Panc1 (cell line): ENCODE results near the gene KCNMB2. TPM values are rescaled to one million over a fixed set of nuclear protein-coding genes. Genes with fewer than 3 reads are reported as not detected.

ENCODE experiments used
- ATAC-seq: fragments of 200-7000 bp; cut with Tn5 transposase; 2 replicates; pipeline ENCODE4 v1.9.1; 2020; ENCODE audit warnings: mild to moderate bottlenecking, moderate library complexity
- BruUV-seq: library from RNA; stranded (reverse); fragments of 400-500 nt; replicated peaks from 2 replicates; lab custom pipeline; 2021; lab: Mats Ljungman, UMichigan
- CTCF ChIA-PET: fragments of 300-600 bp; sonication (Branson Sonifier 250); formaldehyde crosslinking; loops from one replicate; lab custom pipeline; 2022; ENCODE audit warnings: antibody characterized with exemption; lab: Charles Lee
- POLR2A ChIA-PET: fragments of 300-600 bp; sonication (Branson Sonifier 250); formaldehyde crosslinking; loops from one replicate; lab custom pipeline; 2022; ENCODE audit warnings: antibody characterized with exemption; lab: Charles Lee
- DNase-seq: peaks from one replicate; pipeline ENCODE4 v3.0.0-alpha.2; 2010; ENCODE audit warnings: low read depth, low spot score
- H3K27ac ChIP-seq: 2 replicates; pipeline ENCODE4 v1.5.1; 2011; ENCODE audit warnings: mild to moderate bottlenecking, low read length, inconsistent platforms
- H3K27me3 ChIP-seq: fragments of 200-500 bp; sonication (Bioruptor generic); 2 replicates; pipeline ENCODE4 v1.6.0; 2014; ENCODE audit warnings: low read length, inconsistent platforms; ENCODE audit not compliant: control insufficient read depth, insufficient read depth
- H3K36me3 ChIP-seq: fragments of 200-500 bp; sonication (Bioruptor generic); 2 replicates; pipeline ENCODE4 v1.5.1; 2014; ENCODE audit warnings: inconsistent platforms, mild to moderate bottlenecking, low read length, moderate library complexity; ENCODE audit not compliant: control insufficient read depth, insufficient read depth
- H3K4me1 ChIP-seq: 2 replicates; pipeline ENCODE4 v1.5.1; 2011; ENCODE audit warnings: inconsistent platforms, mild to moderate bottlenecking, low read length, moderate library complexity; ENCODE audit not compliant: control insufficient read depth, insufficient read depth
- H3K4me3 ChIP-seq, 2 experiments: 2 replicates each; pipeline ENCODE4 v1.5.1; 2011 to 2012; ENCODE audit warnings: low read depth in 2 of 2, low read length in 2 of 2, mild to moderate bottlenecking in 2 of 2, inconsistent platforms in 1 of 2, moderate library complexity in 1 of 2
- H3K9me3 ChIP-seq: fragments of 200-500 bp; sonication (Bioruptor generic); 2 replicates; pipeline ENCODE4 v1.5.1; 2014; ENCODE audit warnings: low read depth, mild to moderate bottlenecking, inconsistent platforms, low read length, moderate library complexity; ENCODE audit not compliant: control insufficient read depth, insufficient read depth
- POLR2AphosphoS5 ChIP-seq: IDR thresholded peaks from 2 replicates; pipeline ENCODE4 v1.6.1; 2012; ENCODE audit warnings: mild to moderate bottlenecking, low read depth, low read length, moderate library complexity
- SIN3A ChIP-seq: IDR thresholded peaks from 2 replicates; pipeline ENCODE4 v1.6.1; 2012; ENCODE audit warnings: low read depth, mild to moderate bottlenecking, low read length, moderate library complexity, borderline replicate concordance; ENCODE audit not compliant: insufficient read depth
- TCF7L2 ChIP-seq: IDR thresholded peaks from 2 replicates; pipeline ENCODE4 v1.6.1; 2011; ENCODE audit warnings: mild to moderate bottlenecking, low read depth, low read length, inconsistent platforms
- in situ Hi-C: cut with HindIII; loops from 2 replicates; pipeline ENCODE4 v1.10.0; 2016; ENCODE audit warnings: low sequenced_read_pairs, low pct_unique_long_range_greater_than_20kb
- intact Hi-C: fragments of 100-400 bp; cut with micrococcal nuclease; formaldehyde crosslinking; loops from one replicate; pipeline ENCODE4 v1.10.0; 2022; ENCODE audit not compliant: unreplicated experiment
- total RNA-seq: library from RNA; stranded (reverse); gene quantifications from one replicate; pipeline ENCODE4 v1.2.1, GENCODE V29; 2021; ENCODE audit not compliant: unreplicated experiment
- TF ChIP-seq, protein P1 (sequence below): fragments of 450-650 bp; IDR thresholded peaks from 2 replicates; pipeline ENCODE4 v1.5.1; 2017; ENCODE audit warnings: mild to moderate bottlenecking
- TF ChIP-seq, protein P2 (sequence below), 2 experiments: IDR thresholded peaks; 2 replicates each; pipeline ENCODE4 v1.6.1; 2011 to 2012; ENCODE audit warnings: low read depth in 2 of 2, control low read depth in 1 of 2, low read length in 1 of 2, mild to moderate bottlenecking in 1 of 2, moderate library complexity in 1 of 2; ENCODE audit not compliant: insufficient read depth in 1 of 2

The KCNMB2 gene
- total RNA-seq, 1 experiment from 2014 or later = not detected

DNA sequence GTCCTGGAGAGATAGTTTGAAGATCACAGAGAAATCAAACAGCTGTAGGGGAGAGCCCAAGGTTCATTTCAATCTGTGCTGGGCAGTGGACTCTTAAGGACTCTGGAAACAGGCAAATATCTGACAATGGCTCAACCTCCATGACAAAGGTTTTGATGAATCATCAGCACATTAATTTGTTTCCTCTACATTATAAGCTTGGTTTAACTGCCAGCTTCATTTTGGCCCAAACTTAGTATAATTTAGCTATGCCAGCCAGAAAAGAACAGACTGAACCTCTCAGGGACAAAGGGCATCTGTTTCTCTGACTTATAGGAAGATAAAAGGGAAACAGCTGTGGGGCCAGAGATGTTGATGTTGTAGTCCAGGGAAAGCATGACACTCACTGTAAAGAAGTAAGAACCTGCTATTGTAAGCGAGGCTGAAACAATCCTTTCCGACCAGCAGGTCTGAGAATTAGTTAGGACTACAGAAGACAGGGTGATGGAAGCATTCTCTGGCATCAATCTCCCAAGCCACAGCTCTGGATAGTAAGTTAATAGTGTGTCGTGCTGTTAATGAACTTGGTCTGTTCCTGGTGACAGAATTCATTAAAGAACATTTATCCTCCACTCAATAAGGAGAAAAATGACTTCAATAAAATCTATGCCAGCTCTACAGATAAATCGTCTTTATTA lies 110.1 kb downstream of the KCNMB2 start:
- TF ChIP-seq SIN3A (no peak), POLR2AphosphoS5 (no peak), TCF7L2 (no peak)
- TF ChIP-seq, protein P1, sequence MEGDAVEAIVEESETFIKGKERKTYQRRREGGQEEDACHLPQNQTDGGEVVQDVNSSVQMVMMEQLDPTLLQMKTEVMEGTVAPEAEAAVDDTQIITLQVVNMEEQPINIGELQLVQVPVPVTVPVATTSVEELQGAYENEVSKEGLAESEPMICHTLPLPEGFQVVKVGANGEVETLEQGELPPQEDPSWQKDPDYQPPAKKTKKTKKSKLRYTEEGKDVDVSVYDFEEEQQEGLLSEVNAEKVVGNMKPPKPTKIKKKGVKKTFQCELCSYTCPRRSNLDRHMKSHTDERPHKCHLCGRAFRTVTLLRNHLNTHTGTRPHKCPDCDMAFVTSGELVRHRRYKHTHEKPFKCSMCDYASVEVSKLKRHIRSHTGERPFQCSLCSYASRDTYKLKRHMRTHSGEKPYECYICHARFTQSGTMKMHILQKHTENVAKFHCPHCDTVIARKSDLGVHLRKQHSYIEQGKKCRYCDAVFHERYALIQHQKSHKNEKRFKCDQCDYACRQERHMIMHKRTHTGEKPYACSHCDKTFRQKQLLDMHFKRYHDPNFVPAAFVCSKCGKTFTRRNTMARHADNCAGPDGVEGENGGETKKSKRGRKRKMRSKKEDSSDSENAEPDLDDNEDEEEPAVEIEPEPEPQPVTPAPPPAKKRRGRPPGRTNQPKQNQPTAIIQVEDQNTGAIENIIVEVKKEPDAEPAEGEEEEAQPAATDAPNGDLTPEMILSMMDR = no peak
- TF ChIP-seq, protein P2, sequence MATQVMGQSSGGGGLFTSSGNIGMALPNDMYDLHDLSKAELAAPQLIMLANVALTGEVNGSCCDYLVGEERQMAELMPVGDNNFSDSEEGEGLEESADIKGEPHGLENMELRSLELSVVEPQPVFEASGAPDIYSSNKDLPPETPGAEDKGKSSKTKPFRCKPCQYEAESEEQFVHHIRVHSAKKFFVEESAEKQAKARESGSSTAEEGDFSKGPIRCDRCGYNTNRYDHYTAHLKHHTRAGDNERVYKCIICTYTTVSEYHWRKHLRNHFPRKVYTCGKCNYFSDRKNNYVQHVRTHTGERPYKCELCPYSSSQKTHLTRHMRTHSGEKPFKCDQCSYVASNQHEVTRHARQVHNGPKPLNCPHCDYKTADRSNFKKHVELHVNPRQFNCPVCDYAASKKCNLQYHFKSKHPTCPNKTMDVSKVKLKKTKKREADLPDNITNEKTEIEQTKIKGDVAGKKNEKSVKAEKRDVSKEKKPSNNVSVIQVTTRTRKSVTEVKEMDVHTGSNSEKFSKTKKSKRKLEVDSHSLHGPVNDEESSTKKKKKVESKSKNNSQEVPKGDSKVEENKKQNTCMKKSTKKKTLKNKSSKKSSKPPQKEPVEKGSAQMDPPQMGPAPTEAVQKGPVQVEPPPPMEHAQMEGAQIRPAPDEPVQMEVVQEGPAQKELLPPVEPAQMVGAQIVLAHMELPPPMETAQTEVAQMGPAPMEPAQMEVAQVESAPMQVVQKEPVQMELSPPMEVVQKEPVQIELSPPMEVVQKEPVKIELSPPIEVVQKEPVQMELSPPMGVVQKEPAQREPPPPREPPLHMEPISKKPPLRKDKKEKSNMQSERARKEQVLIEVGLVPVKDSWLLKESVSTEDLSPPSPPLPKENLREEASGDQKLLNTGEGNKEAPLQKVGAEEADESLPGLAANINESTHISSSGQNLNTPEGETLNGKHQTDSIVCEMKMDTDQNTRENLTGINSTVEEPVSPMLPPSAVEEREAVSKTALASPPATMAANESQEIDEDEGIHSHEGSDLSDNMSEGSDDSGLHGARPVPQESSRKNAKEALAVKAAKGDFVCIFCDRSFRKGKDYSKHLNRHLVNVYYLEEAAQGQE (IDR thresholded peaks at IDR 0.05; ENCODE audit: insufficient read depth in 1 of 2, low read depth in 2 of 2, low read length in 1 of 2) = no peak
- no peak overlapping the region for H3K4me3 ChIP-seq
- no peak overlapping the region for H3K27ac ChIP-seq
- CTCF ChIA-PET = no interaction called here
- ATAC-seq (no peak; the same call in 1 of the 2 replicates), DNase-seq (no peak)
- intact Hi-C loops (no loop called here), in situ Hi-C loops (no loop called here)
- no peaks in the 10 kb centered on the region for H3K36me3 ChIP-seq
- no peaks in the 10 kb centered on the region for H3K4me1 ChIP-seq
- POLR2A ChIA-PET = no interaction called here
- no TSS peak for BruUV-seq
- H3K27me3 ChIP-seq = no peaks in the 10 kb centered on the region; the same call in 1 of the 2 replicates
- no peaks in the 10 kb centered on the region for H3K9me3 ChIP-seq

DNA sequence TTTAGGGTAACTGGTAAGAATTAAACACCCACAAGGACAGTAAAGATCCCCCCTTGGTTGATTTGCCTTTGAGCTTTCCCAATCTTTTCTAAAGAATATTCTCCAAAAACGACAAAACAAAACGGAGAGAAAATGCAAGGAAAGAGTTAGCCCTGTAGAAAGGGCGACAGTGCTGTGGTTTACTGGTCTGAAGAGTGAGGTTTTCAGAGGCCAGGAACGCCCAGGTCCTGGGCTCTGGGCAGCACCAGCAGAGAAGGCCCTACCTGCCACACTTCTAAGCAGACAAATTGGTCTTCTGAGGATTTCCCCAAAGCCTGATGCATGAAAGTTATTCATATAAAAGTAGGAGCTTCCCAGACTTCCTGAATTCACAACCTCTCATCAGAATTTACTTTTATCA lies 119.3 kb downstream of the KCNMB2 start:
- CTCF ChIA-PET = no interaction called here
- H3K4me3 ChIP-seq = no peak overlapping the region
- TF ChIP-seq, protein P1 = no peak
- TF ChIP-seq POLR2AphosphoS5 (no peak), TCF7L2 (no peak), SIN3A (no peak)
- intact Hi-C loops = no loop called here
- H3K27me3 ChIP-seq = no peaks in the 10 kb centered on the region
- no peaks in the 10 kb centered on the region for H3K4me1 ChIP-seq
- no peaks in the 10 kb centered on the region for H3K9me3 ChIP-seq
- ATAC-seq (no peak), DNase-seq (no peak)
- POLR2A ChIA-PET = interaction anchor here (0.8 kb wide), 1 partner anchor 398 kb away, joined by 3 read pairs; no protein-coding TSS in a partner anchor
- in situ Hi-C loops = no loop called here
- no TSS peak for BruUV-seq
- no peak overlapping the region for H3K27ac ChIP-seq
- H3K36me3 ChIP-seq = no peaks in the 10 kb centered on the region
